ENCODE data around the gene MYO1E.

DNA sequence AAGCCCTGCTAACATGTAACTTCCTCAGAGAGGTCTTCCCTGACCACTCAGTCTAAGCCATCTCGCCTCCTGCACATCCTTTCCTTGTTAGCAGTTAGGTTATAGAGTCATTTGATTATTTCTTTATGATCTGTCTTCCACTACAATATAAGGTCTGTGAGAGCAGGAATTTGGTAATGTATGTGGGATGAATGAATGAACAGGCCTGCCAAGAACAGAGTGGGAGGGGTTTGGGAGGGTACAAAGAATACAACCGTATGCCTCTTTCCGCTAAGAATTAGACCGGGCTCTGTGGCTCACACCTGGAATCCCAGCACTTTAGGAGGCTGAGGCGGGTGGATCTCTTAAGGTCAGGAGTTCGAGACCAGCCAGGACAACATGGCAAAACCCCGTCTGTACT, 32.4 kb upstream of the MYO1E start:
- TF ChIP-seq, protein P1, sequence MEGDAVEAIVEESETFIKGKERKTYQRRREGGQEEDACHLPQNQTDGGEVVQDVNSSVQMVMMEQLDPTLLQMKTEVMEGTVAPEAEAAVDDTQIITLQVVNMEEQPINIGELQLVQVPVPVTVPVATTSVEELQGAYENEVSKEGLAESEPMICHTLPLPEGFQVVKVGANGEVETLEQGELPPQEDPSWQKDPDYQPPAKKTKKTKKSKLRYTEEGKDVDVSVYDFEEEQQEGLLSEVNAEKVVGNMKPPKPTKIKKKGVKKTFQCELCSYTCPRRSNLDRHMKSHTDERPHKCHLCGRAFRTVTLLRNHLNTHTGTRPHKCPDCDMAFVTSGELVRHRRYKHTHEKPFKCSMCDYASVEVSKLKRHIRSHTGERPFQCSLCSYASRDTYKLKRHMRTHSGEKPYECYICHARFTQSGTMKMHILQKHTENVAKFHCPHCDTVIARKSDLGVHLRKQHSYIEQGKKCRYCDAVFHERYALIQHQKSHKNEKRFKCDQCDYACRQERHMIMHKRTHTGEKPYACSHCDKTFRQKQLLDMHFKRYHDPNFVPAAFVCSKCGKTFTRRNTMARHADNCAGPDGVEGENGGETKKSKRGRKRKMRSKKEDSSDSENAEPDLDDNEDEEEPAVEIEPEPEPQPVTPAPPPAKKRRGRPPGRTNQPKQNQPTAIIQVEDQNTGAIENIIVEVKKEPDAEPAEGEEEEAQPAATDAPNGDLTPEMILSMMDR (IDR thresholded peaks at IDR 0.05): no peak
- TF ChIP-seq POLR2A (IDR thresholded peaks at IDR 0.05): no peak
